Hematopoietic multipotent progenitor cell treated with erythropoietin and hydrocortisone succinate and interleukin-3 and kit ligand, for 6 days (in vitro differentiated cells): ENCODE results near the gene SNX3.
A peak's percentile ranks its signal among the peaks of the same experiment; 100 is the strongest.

Experiments
- DNase-seq: peaks from one replicate; pipeline ENCODE4 v3.0.0-alpha.2; 2015

Gene SNX3

GRCh38 chr6:108203189-108204112, 57.4 kb downstream of the SNX3 start:
- DNase-seq, result no peak

GRCh38 chr6:108200631-108201030, 60.2 kb downstream of the SNX3 start:
- DNase-seq, result no peak

GRCh38 chr6:108200186-108200585, 60.7 kb downstream of the SNX3 start:
- DNase-seq, result no peak

GRCh38 chr6:108198761-108199498, 61.9 kb downstream of the SNX3 start:
- DNase-seq, result no peak

GRCh38 chr6:108195209-108195608, 65.6 kb downstream of the SNX3 start:
- no peak for DNase-seq

GRCh38 chr6:108194503-108194902, 66.3 kb downstream of the SNX3 start:
- DNase-seq, result no peak

GRCh38 chr6:108193835-108194234, 67.0 kb downstream of the SNX3 start:
- DNase-seq, result no peak

GRCh38 chr6:108193131-108193530, 67.7 kb downstream of the SNX3 start:
- no peak for DNase-seq

- DNase-seq, result no peak
These were observed 73.3 kb downstream of the SNX3 start for GRCh38 chr6:108187519-108187918.

- no peak for DNase-seq
These were observed 74.6 kb downstream of the SNX3 start for GRCh38 chr6:108186226-108186625.

GRCh38 chr6:108180776-108181175, 80.1 kb downstream of the SNX3 start:
- DNase-seq, result no peak

GRCh38 chr6:108180266-108180665, 80.6 kb downstream of the SNX3 start:
- no peak for DNase-seq

- DNase-seq, result no peak
These were observed 81.1 kb downstream of the SNX3 start for GRCh38 chr6:108179741-108180140.

GRCh38 chr6:108176281-108177089, 84.4 kb downstream of the SNX3 start:
- DNase-seq, result no peak

- DNase-seq, result no peak
These were observed 85.1 kb downstream of the SNX3 start for GRCh38 chr6:108175592-108176279.

- DNase-seq, result no peak
These were observed 85.7 kb downstream of the SNX3 start for GRCh38 chr6:108175176-108175591.

GRCh38 chr6:108174371-108175175, 86.3 kb downstream of the SNX3 start:
- peak; percentile 86 for DNase-seq

- no peak for DNase-seq
These were observed 88.8 kb downstream of the SNX3 start for GRCh38 chr6:108171918-108172516.

- DNase-seq, result no peak
These were observed 89.4 kb downstream of the SNX3 start for GRCh38 chr6:108171291-108171917.
